K562 (cell line): ENCODE measurements around the gene ZNF235. TPM values are rescaled to one million over a fixed set of nuclear protein-coding genes. Genes with fewer than 3 reads are reported as not detected.

ENCODE experiments used
- ATAC-seq: fragments of 200-7000 bp; cut with Tn5 transposase; 3 replicates; pipeline ENCODE4 v1.9.1; 2020; ENCODE audit warnings: moderate library complexity
- BruUV-seq: library from RNA; stranded (reverse); fragments of 400-500 nt; replicated peaks from 2 replicates; lab custom pipeline; 2021; lab: Mats Ljungman, UMichigan
- CTCF ChIA-PET: fragments of 300-600 bp; formaldehyde crosslinking; extraction: SDS; loops from one replicate; lab custom pipeline; 2021; ENCODE audit warnings: low intra/inter-chr PET ratio; lab: Yijun Ruan, JAX
- POLR2A ChIA-PET: fragments of 300-600, 350-650 bp; sonication (Branson Sonifier 250); formaldehyde crosslinking; extraction: SDS; loops from one replicate; lab custom pipeline; 2021; ENCODE audit warnings: antibody characterized with exemption, inconsistent platforms; lab: Yijun Ruan, JAX
- DNase-seq, 4 experiments: peaks; one replicate each; pipeline versions ENCODE4 v3.0.0 to v3.0.0-alpha.2; 2011 to 2018; ENCODE audit warnings: low spot score in 3 of 4, mixed read lengths in 3 of 4; ENCODE audit errors: extremely low read depth in 1 of 4
- FAIRE-seq: peaks from 2 replicates; lab custom pipeline; 2011; peaks lifted over from hg19 to GRCh38; lab: Jason Lieb, UNC
- H2AFZ ChIP-seq: 2 replicates; pipeline ENCODE4 v1.6.0; 2011; ENCODE audit warnings: low read depth, low read length, control low read depth, inconsistent platforms
- H3K27ac ChIP-seq: fragments of 200-600 bp; 3 replicates; pipeline ENCODE4 v1.8.0; 2011; ENCODE audit warnings: low read depth, mild to moderate bottlenecking, control low read depth, inconsistent platforms, low read length, moderate library complexity, mixed read lengths; ENCODE audit errors: extremely low read depth
- H3K27me3 ChIP-seq, 2 experiments: fragments of 300-600 bp in 1 of 2; 2 replicates in 1 of 2; 3 replicates in 1 of 2; pipeline versions ENCODE4 v1.6.0 to v1.8.0; 2011; ENCODE audit warnings: inconsistent platforms in 2 of 2, low read length in 2 of 2, mild to moderate bottlenecking in 1 of 2, mixed read lengths in 1 of 2, moderate library complexity in 1 of 2; ENCODE audit not compliant: control insufficient read depth in 2 of 2, insufficient read depth in 2 of 2
- H3K36me3 ChIP-seq: fragments of 300-600 bp; 3 replicates; pipeline ENCODE4 v1.8.0; 2011; ENCODE audit warnings: mild to moderate bottlenecking, low read length, inconsistent platforms; ENCODE audit not compliant: control insufficient read depth, insufficient read depth
- H3K4me1 ChIP-seq, 2 experiments: fragments of 200-600 bp in 1 of 2; replicated peaks in 1 of 2; 2 replicates in 1 of 2; 3 replicates in 1 of 2; pipeline versions ENCODE4 v1.5.1 to v1.8.0; 2011; ENCODE audit warnings: inconsistent platforms in 2 of 2, low read length in 2 of 2, mild to moderate bottlenecking in 1 of 2, mixed read lengths in 1 of 2, moderate library complexity in 1 of 2; ENCODE audit not compliant: control insufficient read depth in 2 of 2, insufficient read depth in 2 of 2
- H3K4me2 ChIP-seq: 2 replicates; pipeline ENCODE4 v1.6.1; 2011; ENCODE audit warnings: low read length, control low read depth, inconsistent platforms, mixed read lengths; ENCODE audit not compliant: insufficient read depth
- H3K4me3 ChIP-seq: fragments of 200-600 bp; sonication (generic), shearing (Covaris generic); 2 replicates; pipeline ENCODE4 v1.5.1; 2016; ENCODE audit warnings: control low read depth, inconsistent platforms
- H3K79me2 ChIP-seq: fragments of 200-600 bp; 3 replicates; pipeline ENCODE4 v1.8.0; 2011; ENCODE audit warnings: low read length, inconsistent platforms; ENCODE audit not compliant: control insufficient read depth, insufficient read depth
- H3K9ac ChIP-seq, 2 experiments: 2 replicates each; pipeline versions ENCODE4 v1.6.0 to v1.6.1; 2011; ENCODE audit warnings: low read depth in 2 of 2, low read length in 2 of 2, control low read depth in 1 of 2, inconsistent platforms in 1 of 2, mild to moderate bottlenecking in 1 of 2, mixed read lengths in 1 of 2; ENCODE audit not compliant: insufficient read depth in 1 of 2
- H3K9me1 ChIP-seq: one replicate; pipeline ENCODE4 v1.6.0; 2011; ENCODE audit warnings: inconsistent platforms, mild to moderate bottlenecking, low read length, moderate library complexity; ENCODE audit not compliant: control insufficient read depth, insufficient read depth
- H3K9me3 ChIP-seq: replicated peaks from 2 replicates; pipeline ENCODE4 v1.5.1; 2011; ENCODE audit warnings: low read depth, low read length, inconsistent platforms; ENCODE audit not compliant: control insufficient read depth, insufficient read depth
- H4K20me1 ChIP-seq: replicated peaks from 2 replicates; pipeline ENCODE4 v1.6.1; 2011; ENCODE audit warnings: low read length, inconsistent platforms, mixed read lengths; ENCODE audit not compliant: control insufficient read depth, insufficient read depth
- FOXA3 ChIP-seq, 2 experiments: fragments of 450-650 bp in 1 of 2; sonication (generic) in 1 of 2; formaldehyde crosslinking; IDR thresholded peaks in 1 of 2; conservative IDR thresholded peaks in 1 of 2; 2 replicates each; pipeline versions ENCODE4 v1.4.0 to v1.8.0; 2020 to 2022; ENCODE audit warnings: mild to moderate bottlenecking in 2 of 2, missing genetic modification reagents in 1 of 2
- ZNF518B ChIP-seq: fragments of 250-450 bp; sonication (Bioruptor Pico); IDR thresholded peaks from 2 replicates; pipeline ENCODE4 v1.5.0; 2021; ENCODE audit warnings: mild to moderate bottlenecking, moderate library complexity
- WGBS: fragments of 100-300 bp; shearing (Covaris generic); methylation state at CpG from one replicate; pipeline ENCODE4 v1.1.6; 2016; ENCODE audit warnings: low coverage, mixed read lengths; ENCODE audit not compliant: insufficient coverage; ENCODE audit errors: missing lambda C conversion rate; 5-methylcytosine and 5-hydroxymethylcytosine counted together
- in situ Hi-C: fragments of 300-500 bp; cut with MboI; formaldehyde crosslinking; loops from 4 replicates; pipeline ENCODE4 v1.15.0; 2018; ENCODE audit warnings: inconsistent platforms, mixed read lengths
- intact Hi-C: fragments of 100-400 bp; cut with micrococcal nuclease; formaldehyde crosslinking; loops from 2 replicates; pipeline ENCODE4 v1.14.2; 2022
- polyA plus RNA-seq, 8 experiments: library from polyadenylated mRNA; depleted of rRNA in 4 of 8; stranded (reverse) in 5 of 8; unstranded in 3 of 8; fragments of >200 nt; fragmentation: Nextera tagmentation in 2 of 8; fragmentation: Illumina TruSeq in 1 of 8; extraction: Ambion mirVana in 2 of 8; extraction: Trizol in 1 of 8; gene quantifications; 2 replicates each; pipeline versions ENCODE4 v1.2.1 to v1.2.3, GENCODE V29; 2011 to 2014; ENCODE audit warnings: inconsistent platforms in 1 of 8, missing spikeins in 1 of 8
- total RNA-seq, 7 experiments: library from RNA; depleted of rRNA in 6 of 7; stranded (reverse); fragments of >200 nt in 6 of 7; fragmentation: Illumina TruSeq in 2 of 7; extraction: Trizol in 2 of 7; gene quantifications; 2 replicates each; pipeline versions ENCODE4 v1.2.1 to v1.2.3, GENCODE V29; 2011 to 2021; ENCODE audit warnings: low replicate concordance in 1 of 7

ZNF235 gene
- total and polyA plus RNA-seq, 9 of the 15 experiments (the other 6 are each of a cell fraction or from before 2014, with no cell fraction given): 0.68 to 2.9 (median 1.3) TPM

GRCh38 chr19:44313231-44313630 is 8.4 kb upstream of the ZNF235 start:
- ATAC-seq: no peak
- Histone ChIP-seq H3K4me1 (no peaks in the 10 kb centered on the region), H3K4me2 (no peak overlapping the region), H3K4me3 (no peak overlapping the region), H3K9ac (no peak overlapping the region), H3K27ac (no peak overlapping the region), H3K79me2 (no peaks in the 10 kb centered on the region), H3K36me3 (no peaks in the 10 kb centered on the region), H3K9me3 (0 out of 2 replicates have a peak, but pooled peaks cover 2% of the 10 kb centered on the region), H2AFZ (no peak overlapping the region), H4K20me1 (no peaks in the 10 kb centered on the region), H3K27me3 (no peaks in the 10 kb centered on the region), H3K9me1 (no peaks in the 10 kb centered on the region)
- FAIRE-seq: no peak
- ChIA-PET POLR2A (no interaction called here), CTCF (no interaction called here)
- in situ Hi-C loops (no loop called here), intact Hi-C loops (no loop called here)
- 0% methylated on average over 1 of the region's 1 CpG for WGBS
- DNase-seq: no peak
- TF ChIP-seq FOXA3 (CRISPR knock-in tag; conservative IDR thresholded peaks at IDR 0.05 in 1 of 2, IDR thresholded peaks at IDR 0.05 in 1 of 2) (no peak), ZNF518B (CRISPR knock-in tag) (no peak)
- BruUV-seq: no TSS peak
